Skin of body (tissue), 2 donors: Measurements from ENCODE around the gene SLC39A6. TPM values are rescaled to one million over a fixed set of nuclear protein-coding genes. Genes with fewer than 3 reads are reported as not detected.
"Not testable (repeated sequence)": the region's sequence is repeated elsewhere in the genome, so short reads cannot be mapped to it uniquely, and the experiment has no call there.

Experiments used
- DNase-seq: peaks from one replicate; lab custom pipeline; 2025; lab: John Stamatoyannopoulos, UW
- total RNA-seq: library from RNA; depleted of rRNA; stranded (reverse); fragments of >200 nt; gene quantifications from one replicate; pipeline ENCODE4 v1.2.3, GENCODE V29; 2014

Gene SLC39A6, protein sequence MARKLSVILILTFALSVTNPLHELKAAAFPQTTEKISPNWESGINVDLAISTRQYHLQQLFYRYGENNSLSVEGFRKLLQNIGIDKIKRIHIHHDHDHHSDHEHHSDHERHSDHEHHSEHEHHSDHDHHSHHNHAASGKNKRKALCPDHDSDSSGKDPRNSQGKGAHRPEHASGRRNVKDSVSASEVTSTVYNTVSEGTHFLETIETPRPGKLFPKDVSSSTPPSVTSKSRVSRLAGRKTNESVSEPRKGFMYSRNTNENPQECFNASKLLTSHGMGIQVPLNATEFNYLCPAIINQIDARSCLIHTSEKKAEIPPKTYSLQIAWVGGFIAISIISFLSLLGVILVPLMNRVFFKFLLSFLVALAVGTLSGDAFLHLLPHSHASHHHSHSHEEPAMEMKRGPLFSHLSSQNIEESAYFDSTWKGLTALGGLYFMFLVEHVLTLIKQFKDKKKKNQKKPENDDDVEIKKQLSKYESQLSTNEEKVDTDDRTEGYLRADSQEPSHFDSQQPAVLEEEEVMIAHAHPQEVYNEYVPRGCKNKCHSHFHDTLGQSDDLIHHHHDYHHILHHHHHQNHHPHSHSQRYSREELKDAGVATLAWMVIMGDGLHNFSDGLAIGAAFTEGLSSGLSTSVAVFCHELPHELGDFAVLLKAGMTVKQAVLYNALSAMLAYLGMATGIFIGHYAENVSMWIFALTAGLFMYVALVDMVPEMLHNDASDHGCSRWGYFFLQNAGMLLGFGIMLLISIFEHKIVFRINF
- 102 TPM for total RNA-seq

DNA sequence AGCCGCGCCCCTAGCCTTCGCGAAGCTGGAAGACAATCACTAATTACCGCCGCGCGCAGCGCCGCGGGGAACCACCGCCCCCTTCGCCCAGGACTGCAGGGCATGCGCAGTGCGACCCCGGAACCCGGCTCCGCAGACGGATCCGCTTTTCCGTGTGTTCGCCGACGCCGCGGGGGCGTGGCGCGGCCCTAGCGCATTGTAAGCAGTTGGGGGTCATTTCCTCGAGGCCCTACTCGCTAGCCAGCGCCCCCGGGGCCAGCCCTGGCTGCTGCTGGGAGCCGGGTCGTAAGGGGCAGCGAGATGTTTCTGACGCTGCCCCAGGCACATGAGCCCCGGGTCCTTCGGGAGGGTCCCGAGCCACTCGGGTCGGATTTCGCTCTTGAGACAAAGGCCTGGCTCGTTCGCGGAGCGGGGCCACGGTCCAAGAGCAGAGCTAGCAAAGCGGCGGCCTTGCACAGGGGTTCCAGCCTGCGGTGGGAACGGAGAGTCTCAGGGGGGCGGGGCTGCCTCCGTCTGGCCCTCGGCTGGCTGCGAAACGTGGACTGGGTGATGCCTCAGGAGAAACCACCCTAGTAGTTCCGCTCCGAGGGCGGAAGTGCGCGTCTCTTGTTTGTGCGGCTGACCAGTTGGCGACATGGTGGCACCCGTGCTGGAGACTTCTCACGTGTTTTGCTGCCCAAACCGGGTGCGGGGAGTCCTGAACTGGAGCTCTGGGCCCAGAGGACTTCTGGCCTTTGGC, at the start of gene SLC39A6, which contains the start of gene ELP2:
Gene SLC39A6 (minus strand): TSS at position 41 of the 739 bp plus-strand sequence. CDS start 2,333 bp downstream, outside the sequence.
Gene ELP2 (plus strand): TSS at position 600 of the 739 bp plus-strand sequence. CDS start 35 bp downstream, at position 635.
- DNase-seq = peak; percentile 98

DNA sequence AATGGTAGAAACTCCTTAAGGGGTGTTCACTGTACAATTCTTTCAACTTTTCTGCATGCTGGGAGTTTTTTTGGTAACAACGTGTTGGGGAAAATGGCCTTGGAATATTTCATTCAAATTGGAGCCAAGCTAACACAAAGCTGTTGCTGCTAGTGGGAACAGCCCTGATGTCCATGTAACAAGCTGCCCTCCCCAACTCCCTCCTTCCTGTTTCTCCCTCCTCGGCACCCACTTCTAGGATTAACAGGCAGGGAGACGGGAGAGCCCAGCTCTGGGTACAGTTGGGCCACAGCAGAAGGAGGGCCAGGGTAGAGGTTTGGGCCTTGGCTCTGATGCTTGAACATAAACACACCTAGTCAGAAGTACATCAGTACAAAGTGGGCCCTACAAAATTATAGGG, 48.8 kb upstream of the SLC39A6 start:
- no peak for DNase-seq

DNA sequence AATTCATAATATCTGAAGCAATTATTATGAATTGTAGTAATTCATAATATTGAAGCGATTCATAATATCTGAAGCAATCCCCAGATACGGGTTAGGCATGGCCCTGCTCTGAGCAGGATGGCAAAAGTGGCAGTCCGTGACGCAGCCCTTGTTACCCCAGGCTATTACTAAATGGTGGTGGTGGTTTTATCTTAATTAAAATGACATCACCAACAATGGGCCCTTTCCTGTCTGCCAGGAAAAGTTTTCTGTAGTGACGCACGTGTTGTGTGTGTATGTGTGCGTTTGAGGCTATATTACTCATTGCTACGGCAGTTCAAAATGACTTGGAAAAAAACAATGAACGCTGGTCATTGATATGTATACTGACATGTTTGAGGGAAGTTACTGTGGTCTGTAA, 47.6 kb upstream of the SLC39A6 start:
- no peak for DNase-seq

DNA sequence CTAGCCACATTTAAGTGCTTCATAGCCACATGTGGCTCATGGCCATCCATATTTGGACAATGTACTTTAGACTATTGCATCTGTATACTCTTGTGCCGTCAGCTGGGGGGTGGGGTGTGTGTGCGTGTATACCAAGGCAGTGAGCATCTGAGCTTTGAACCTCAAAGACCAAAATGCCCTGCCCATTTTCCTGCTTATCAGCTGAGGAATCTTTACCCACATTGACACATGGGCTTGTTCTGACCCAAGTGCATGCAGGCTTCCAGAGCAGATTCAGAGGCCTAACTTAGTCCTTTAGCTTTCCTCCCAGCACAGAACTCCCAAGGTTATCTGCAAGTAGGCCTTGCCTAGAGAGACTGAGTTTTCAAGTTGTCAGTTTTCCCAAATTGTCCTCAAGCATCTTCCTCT, 47.0 kb upstream of the SLC39A6 start:
- no peak for DNase-seq

DNA sequence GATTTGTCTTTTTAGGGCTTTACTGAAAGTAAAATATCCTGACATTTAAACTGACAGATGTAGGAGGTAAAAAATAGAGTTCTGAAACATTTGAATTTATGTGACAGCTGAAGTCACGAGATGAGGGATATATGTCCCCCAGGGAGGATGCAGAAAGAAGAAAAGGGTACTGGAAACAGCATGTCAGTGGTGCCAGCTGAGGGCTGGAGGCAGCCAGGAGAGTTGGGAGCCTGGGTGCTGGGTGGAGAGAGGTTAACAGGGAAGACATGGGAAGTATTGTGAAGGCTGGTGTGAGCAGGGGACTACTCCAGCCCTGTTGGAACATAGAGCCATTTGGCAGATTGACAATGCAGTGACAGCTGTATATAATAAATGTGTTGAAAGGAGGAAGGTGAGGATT, 46.3 kb upstream of the SLC39A6 start:
- no peak for DNase-seq

DNA sequence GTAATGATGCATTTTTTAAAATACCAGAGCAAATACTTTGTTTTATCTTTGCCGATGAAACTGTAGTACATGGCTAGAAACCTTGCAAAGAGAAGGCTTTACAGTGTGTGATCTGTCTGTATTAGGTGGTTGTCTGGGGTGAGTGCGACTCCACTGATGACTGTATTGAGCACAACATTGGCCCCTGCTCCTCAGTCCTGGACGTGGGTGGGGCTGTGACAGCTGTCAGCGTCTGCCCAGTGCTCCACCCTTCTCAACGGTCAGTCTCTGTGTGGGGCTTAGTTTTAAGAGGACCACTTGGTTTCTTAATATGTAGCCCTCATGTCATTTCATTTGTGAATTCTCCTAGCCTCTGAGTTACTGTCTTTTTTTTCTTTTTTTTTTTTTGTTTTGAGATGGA, 40.8 kb upstream of the SLC39A6 start:
- no peak for DNase-seq

DNA sequence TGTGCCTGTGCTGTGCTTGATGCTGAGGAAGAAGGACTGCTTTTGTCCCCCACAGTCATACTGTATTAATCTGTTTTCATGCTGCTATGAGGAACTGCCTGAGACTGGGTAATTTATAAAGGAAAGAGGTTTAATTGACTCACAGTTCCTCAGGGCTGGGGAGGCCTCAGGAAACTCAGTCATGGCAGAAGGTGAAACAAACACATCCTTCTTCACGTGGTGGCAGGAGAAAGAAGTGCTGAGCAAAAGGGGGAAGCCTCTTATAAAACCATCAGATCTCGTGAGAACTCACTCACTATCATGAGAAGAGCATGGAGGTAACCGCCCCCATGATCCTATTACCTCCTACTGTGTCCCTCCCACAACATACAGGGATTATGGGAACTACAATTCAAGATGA, 39.2 kb upstream of the SLC39A6 start:
- DNase-seq = not testable (repeated sequence)

DNA sequence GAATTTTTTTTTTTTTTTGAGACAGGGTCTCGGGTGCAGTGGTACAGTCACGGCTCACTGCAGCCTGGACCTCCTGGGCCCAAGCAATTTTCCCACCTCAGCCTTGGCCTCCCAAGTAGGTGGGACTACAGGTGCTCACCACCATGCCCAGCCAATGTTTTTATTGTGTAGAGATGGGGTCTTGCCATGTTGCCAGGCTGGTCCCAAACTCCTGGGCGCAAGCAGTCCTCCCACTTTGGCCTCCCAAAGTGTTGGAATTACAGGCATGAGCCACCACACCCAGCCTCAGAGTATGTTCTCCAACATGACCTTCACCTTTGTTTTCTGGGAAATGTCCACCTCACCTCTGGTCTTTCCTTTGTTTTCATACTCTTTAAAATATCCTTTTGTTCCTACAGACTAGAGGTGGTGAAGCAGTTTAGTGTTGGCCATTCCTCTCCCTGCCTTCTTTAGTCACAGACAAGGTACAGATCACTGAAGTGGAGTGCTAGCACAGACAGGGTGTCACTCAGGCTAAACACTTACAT, 38.6 kb upstream of the SLC39A6 start:
- DNase-seq = no peak

DNA sequence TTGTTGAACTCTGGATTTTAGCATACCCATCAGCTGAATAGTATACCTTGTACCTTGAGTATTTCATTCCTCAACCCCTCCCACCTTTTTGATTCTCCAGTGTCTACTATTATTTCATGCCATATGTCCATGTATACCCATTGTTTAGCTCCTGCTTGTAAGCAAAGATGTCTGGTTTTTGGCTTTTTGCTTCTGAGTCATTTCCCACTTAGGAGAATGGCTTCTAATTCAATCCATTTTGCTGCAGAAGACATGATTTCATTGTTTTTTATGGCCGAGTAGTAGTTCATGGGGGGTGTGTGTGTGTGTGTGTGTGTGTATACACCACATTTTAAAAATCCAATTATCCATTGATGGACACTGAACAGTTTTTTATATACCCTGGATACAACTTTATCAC, 33.8 kb upstream of the SLC39A6 start:
- DNase-seq = no peak

DNA sequence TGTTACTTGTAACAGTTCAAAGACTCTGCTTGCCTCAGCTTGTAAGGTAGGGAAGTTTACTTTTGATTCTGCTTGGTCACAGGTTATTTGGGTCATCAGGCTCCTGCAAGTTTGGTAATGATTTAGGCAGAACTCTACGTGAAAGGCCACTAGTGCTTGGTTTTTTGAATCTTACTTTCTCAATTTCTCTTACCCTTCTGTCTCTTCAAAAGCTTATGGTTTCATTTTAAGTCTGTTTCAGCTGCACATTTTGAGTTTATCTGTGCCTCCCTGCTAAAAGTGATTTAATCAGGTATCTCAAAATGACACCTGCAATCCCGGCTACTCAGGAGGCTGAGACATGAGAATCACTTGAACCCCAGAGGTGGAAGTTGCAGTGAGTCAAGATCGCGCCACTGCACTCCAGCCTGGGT, 31.8 kb upstream of the SLC39A6 start:
- no peak for DNase-seq

DNA sequence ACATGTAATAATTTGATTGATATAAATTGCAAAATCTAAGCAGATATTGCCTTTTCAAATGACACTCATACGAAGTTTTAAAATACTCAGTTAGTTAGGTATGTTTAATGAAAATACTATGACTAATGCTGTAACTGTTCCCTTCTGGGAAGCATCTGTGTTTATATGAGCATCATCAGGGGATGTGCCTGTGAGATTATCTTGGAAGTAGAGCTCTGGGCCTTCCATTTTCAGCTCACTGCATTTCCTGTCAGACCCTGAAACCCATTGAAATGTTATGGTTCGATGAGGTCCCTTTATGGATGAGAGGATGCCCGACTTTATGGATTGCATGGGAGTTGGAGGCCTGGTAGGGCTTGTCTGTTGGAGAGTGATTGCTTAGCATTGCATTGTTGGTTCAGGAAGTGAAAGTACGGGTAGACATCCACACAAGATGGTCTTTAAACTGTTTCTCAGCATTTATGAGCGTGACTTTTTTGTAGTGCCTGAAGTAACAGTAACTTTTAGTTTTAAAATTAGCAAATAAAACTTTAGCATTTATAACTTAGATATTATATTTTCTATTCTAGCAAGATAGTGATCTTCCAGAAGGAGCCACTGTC, 29.2 kb upstream of the SLC39A6 start:
- DNase-seq = no peak

DNA sequence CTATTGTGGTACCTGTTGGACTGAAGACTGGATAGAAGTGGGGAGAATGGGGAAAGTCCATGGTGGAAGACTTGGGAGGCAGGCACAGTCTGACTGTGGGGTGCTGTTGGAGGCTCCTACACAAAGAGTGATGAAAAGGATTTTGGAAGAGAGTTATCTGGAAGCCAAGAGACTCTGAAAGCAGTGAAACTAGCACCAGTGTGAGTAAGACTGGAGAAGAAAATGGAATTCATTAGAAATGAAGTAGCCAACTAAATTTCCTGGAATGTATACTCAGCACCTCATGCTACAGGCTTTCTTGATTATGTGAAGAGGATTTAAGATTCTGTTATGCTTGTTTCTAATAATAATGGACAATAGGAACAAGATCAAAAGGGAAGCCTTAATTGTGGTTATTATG, 28.3 kb upstream of the SLC39A6 start:
- no peak for DNase-seq

DNA sequence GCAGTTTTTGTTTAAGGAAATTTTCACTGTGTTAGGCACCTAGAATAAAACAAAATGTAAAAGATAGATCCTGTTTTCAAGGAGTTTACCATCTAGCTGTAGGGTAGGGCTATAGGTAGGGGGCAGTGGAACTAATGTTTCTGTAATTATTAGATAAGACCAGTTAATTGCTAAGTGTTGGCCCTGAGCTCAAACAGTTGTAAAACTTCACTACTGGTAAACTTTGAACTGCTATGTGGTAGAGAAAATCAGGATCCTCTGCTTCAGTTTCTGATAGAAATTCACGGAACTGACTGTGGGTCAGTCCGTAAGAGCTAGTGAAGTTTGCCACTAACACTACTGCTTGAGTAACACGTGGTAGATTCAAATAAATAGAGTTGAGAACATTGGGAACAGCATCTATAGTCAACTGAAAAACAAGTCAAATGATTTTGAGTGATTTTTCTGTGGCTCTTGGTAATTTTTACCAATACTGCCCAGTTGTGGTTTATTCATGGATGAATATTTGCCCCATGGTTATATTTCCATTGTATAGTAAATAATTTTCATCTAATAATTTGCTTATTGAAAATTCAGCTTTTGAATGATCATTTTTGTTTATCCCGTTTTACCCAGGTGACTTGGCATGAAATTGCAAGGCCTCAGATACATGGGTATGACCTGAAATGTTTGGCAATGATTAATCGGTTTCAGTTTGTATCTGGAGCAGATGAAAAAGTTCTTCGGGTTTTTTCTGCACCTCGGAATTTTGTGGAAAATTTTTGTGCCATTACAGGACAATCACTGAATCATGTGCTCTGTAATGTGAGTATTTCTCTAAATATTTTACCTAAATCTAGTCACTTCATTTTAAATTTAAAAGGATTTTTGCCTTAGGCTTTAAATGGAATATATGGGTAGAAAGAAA, 27.0 kb upstream of the SLC39A6 start:
- no peak for DNase-seq

DNA sequence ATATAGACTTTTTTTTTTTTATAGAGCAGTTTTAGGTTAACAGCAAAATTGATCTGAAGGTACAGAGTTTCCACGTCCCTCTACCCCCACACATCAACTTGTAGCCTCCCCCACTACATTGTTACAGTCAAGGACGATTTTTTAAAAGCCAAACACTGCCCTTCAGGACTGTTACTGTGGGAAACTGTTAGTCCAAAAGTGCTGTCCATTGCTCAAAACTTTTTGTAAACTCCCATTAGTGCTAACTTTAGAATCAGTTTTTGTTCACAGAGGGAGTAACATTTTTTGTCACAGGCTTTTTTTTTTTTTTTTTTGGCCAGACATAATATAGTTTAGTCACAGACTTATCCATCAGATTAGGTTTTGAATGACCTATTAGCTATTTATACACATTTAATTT, 24.6 kb upstream of the SLC39A6 start:
- no peak for DNase-seq

DNA sequence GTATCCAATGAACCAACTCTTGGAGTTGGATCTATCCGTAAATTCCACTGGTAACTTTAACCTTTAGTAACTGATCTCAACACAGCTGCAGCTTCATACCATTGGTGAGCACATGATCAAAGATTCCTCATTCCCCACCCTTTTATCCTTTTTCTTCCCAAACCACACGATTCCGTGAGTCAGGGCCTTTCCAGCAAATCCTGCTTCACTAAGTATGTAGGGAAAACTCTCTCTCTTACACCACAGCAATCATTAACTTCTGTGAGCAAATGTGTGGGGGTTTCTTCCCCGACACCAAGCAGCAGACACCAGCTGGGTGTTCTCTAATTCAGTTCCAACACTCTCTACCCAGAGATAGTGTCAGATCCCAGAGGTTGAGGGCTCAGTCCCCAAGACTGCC, 24.1 kb upstream of the SLC39A6 start:
- no peak for DNase-seq

DNA sequence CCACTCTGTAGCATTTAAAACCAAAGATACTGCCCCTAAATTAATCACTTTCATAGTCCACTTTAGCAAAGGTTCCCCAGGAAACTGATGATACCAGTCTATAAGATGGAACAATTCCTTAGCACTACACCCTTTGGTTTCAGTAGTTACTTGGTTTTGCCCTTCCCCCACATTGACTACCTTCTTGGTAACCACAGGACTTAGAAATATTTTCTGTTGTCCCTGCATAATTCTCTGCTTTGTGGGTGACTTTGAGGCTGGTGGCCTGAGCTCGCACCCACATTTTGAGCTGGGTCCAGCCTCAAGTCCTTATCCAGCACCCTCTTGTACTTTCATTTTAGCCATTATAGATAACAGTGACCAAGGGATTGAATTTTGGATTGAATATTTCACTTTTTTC, 23.6 kb upstream of the SLC39A6 start:
- DNase-seq = no peak

DNA sequence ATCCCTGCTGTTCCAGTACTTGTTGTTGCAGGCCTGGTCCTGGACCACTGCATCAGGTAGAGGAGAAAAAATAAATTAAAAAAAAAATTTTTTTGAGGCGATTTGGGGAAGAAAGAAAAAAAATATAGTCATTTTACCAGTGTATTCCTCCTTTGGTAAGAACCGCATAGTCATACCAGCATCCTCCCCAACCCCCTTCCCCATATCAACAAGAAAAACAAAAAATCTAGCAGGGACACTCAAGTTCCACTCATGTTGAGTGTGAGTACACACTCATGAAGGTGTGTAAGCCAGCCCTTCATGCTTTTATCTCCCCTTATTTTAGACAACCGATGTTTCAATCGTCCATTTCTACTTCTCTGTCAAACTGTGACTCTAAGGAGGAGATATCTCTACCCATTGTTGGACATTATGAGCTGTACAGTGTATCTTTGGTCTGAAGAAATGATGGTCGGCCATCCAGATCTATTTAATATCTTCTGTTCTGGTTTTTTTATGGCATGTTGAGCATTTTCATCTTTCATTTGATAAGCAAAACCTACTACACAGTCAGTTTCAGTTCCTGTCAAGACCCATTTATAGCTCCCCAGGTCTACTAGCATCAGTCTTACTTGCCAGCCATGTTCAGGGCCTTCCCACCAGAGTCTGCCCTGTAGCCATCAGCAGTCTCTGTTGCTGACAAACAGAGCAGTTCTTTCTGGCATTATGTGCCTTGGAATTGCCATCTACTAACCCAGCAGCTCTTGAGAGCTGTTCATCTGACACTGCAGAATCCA, 20.6 kb upstream of the SLC39A6 start:
- no peak for DNase-seq

DNA sequence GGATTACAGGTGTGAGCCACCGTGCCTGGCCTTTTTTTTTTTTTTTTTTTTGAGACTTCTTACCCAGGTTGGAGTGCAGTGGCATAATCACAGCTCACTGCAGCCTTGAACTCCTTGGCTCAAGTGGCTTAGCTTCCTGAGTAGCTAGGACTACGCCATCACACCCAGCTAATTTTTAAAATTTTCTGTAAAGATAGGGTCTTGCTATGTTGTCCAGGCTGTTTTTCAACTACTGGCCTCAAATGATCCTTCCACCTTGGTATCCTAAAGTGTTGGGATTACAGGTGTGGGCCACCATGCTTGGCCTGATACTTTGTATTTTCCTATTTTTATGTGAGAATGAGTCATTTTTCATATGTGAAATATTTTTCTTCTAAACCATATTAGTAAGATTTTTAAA, 14.3 kb upstream of the SLC39A6 start:
- no peak for DNase-seq

DNA sequence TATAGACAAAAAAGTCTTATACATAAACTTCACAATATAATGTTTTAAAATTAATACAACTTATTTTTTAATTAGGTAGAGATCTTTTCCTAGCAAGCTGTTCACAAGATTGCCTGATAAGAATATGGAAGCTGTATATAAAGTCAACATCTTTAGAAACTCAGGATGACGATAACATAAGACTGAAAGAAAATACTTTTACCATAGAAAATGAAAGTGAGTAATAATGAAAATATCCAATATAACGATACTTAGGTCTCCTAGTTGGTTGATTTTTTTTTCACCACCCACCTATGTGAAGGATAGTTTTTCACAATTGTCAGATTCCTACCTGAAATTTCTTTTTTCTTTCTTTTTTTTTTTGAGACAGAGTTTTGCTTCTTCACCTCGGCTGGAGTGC, 13.6 kb upstream of the SLC39A6 start:
- DNase-seq = no peak
